Daoy (cell line): ENCODE data around the gene TRIM59. TPM values are rescaled to one million over a fixed set of nuclear protein-coding genes. Genes with fewer than 3 reads are reported as not detected.

Experiments used
- DNase-seq: peaks from one replicate; pipeline ENCODE4 v3.0.0-alpha.2; 2015; ENCODE audit warnings: low read depth
- total RNA-seq: library from RNA; depleted of rRNA; stranded (reverse); fragments of >200 nt; shearing (Covaris generic); gene quantifications from 2 replicates; pipeline ENCODE4 v1.2.3, GENCODE V29; 2014; rRNA removed

Gene TRIM59
- 5.1 and 6.2 TPM in 2 replicates for total RNA-seq

- DNase-seq = peak; percentile 81
Observed at GRCh38 chr3:160449636-160450598, at the start of gene TRIM59. TSS of gene TRIM59 (minus strand) at chr3:160449786. CDS start at chr3:160439183, 10,603 bp downstream.

GRCh38 chr3:160498202-160498601 lies 48.6 kb upstream of the TRIM59 start:
- DNase-seq = no peak

DNA sequence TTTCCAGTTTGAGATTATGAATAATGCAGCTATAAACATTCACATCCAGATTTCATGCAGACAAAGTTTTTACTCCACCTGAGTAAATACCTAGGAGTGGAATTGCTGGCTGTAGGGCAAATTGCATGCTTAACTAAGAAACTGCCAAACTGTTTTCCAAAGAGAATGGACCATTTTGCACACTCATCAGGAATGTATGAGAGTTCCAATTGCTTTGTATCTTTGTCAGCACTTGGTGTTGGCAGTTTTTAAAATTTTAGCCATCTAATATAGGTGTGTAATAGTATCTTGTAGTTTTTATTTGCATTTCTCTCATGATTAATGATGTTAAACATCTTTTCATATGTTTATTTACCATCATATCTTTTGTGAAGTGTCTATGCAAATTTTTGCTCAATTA lies 40.6 kb upstream of the TRIM59 start:
- DNase-seq = no peak

GRCh38 chr3:160486459-160486869 lies 36.9 kb upstream of the TRIM59 start:
- no peak for DNase-seq

DNA sequence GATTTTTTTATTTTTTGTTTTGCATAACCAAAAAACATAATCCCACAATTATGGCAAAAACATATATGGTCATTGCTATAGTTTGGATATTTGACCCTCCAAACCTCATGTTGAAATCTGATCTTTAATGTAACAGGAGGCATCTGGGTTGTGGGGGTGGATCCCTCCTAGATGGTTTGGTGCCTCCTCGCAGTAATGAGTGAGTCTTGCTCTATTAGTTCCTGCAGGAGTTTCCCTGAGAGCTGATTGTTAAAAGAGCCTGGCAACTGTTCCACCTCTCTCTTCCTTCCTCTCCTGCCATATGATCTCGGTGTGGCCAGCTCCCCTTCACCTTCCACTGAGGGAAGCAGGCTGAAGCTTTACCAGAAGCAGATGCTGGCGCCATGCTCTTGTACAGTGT lies 33.2 kb upstream of the TRIM59 start:
- no peak for DNase-seq

- DNase-seq = no peak
Observed at GRCh38 chr3:160481856-160482255, 32.3 kb upstream of the TRIM59 start.

DNA sequence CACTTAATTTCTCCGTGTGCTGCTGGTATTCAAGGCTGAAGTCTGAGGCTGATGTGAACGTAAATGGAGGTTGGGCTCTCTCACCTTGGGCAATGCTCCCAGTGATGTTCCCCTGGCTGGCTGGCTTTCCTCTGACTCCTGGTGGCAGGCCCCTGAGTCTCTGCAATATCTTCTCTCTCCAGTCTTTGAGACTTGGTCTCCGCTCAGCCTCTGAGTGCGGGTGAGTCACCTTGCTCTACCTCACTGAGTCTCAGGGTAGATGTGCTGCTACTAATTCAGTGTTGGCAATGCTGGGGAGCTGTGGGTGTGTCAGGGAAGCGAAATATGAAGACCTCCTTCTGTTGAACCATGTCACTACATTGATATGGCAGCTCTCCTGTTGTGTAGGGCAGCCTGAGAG lies 31.3 kb upstream of the TRIM59 start:
- DNase-seq = peak; percentile 23

GRCh38 chr3:160479376-160479775 lies 29.8 kb upstream of the TRIM59 start:
- no peak for DNase-seq

- DNase-seq = no peak
Observed at GRCh38 chr3:160478338-160478737, 28.8 kb upstream of the TRIM59 start.

DNA sequence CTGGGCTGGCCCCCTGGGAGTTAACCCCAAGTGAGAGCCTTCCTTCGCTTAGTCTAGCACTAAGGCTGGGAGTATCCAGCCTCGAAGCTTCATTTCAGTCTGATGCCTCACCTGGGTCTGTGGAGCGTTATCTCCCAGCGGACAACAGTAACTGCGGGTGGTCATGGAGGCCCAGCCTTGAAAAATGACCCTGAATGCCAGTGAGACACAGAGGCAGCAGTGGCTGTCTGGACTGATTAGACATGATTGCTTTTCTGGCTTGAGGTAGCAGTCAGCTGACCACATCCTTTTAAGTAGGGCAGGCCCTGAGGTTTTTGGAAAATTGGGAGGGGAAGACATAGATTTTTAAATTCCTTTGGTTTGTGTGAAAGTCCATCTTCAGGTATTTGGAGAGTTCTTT lies 28.2 kb upstream of the TRIM59 start:
- no peak for DNase-seq

DNA sequence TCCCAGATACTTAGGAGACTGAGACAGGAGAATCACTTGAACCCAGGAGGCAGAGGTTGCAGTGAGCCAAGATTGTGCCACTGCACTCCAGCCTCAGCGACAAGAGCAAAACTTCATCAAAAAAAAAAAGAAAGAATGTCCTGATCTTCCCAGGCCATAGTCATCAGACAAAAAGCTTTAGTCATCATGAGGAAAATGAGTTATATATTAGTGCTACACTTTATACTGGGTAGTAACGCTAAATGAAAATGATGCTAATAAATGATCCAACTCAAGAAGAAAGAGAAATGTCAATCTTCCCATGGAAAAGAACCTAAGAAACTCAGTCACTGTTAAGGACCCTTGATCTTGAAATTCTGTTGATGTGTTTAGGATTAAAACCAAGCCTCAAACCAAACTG lies 26.3 kb upstream of the TRIM59 start:
- DNase-seq = no peak

DNA sequence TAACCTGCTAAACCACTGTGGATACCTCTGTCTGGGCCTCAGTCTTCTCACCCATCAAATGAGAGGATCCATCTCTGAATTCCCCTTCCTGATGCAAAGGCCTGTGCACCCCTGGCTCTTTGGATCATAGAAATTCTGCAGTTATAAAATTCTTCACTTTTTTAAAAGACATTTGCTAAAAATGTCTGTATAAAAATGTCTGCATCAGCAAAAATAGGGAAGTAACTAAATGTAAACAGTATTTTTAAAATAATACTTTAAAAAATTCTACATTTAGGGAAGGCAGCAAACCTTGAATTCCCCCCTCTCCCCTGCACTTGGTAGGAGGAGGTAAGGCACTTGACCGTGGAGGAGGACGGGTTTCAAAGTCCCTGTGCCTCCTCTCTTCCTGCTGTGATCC lies 25.6 kb upstream of the TRIM59 start:
- DNase-seq = no peak

- DNase-seq = no peak
Observed at GRCh38 chr3:160474416-160474838, 24.8 kb upstream of the TRIM59 start.

GRCh38 chr3:160473978-160474377 lies 24.4 kb upstream of the TRIM59 start:
- peak; percentile 46 for DNase-seq

- DNase-seq = no peak
Observed at GRCh38 chr3:160473221-160473620, 23.6 kb upstream of the TRIM59 start.

GRCh38 chr3:160472344-160472743 lies 22.8 kb upstream of the TRIM59 start:
- no peak for DNase-seq

- no peak for DNase-seq
Observed at GRCh38 chr3:160471892-160472291, 22.3 kb upstream of the TRIM59 start.

GRCh38 chr3:160470181-160470580 lies 20.6 kb upstream of the TRIM59 start:
- DNase-seq = no peak

GRCh38 chr3:160464971-160465370 lies 15.4 kb upstream of the TRIM59 start:
- DNase-seq = no peak

DNA sequence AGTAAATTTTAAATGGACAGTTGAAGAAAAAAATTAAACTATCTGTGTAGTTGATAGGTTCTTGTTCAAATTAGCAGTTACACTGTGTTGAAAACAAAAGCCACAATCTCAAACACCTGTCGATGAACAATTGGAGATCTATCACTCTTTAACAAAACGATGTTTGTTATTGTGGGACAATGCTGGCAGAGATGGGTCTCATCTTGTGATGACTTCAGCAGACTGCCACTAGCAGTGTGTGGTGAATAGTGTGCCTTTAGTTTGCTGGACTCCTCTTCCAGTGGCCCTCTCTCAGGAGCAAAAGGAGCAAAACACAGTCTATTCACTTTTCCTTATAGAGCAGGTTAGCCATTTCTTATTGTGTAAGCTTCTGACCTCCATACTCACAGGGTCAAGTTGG lies 14.7 kb upstream of the TRIM59 start:
- no peak for DNase-seq

- DNase-seq = no peak
Observed at GRCh38 chr3:160460033-160460432, 10.4 kb upstream of the TRIM59 start.

GRCh38 chr3:160459450-160459970 lies 9.9 kb upstream of the TRIM59 start:
- DNase-seq = no peak

GRCh38 chr3:160458151-160458550 lies 8.6 kb upstream of the TRIM59 start:
- DNase-seq = no peak
